LNCaP clone FGC (cell line): ENCODE results near the gene OR2H2.

Source experiments
- DNase-seq: peaks from one replicate; pipeline ENCODE4 v3.0.0-alpha.2; 2011; ENCODE audit warnings: low read depth
- H3K4me3 ChIP-seq: 2 replicates; pipeline ENCODE4 v1.5.1; 2011; ENCODE audit warnings: mild to moderate bottlenecking, low read depth, low read length, control low read depth
- CTCF ChIP-seq: IDR thresholded peaks from 2 replicates; pipeline ENCODE4 v1.5.1; 2012; ENCODE audit warnings: mild to moderate bottlenecking; ENCODE audit not compliant: control insufficient read depth, insufficient read depth; ENCODE audit errors: extremely low read depth

OR2H2 gene

GRCh38 chr6:29632789-29633533, 48.0 kb downstream of the OR2H2 start, which contains the start of gene GABBR1:
TSS of gene GABBR1 (minus strand) at chr6:29633183. CDS start at chr6:29632385, 798 bp downstream.
- no peak for TF ChIP-seq CTCF
- H3K4me3 ChIP-seq, result peak within 1 kb of the TSS; percentile 66
- peak; percentile 22 for DNase-seq

GRCh38 chr6:29633534-29633905, 48.6 kb downstream of the OR2H2 start:
- TF ChIP-seq CTCF, result no peak
- H3K4me3 ChIP-seq, result peak overlapping the region; percentile 66
- no peak for DNase-seq

- TF ChIP-seq CTCF, result no peak
- no peak overlapping the region for H3K4me3 ChIP-seq
- no peak for DNase-seq
Observed at GRCh38 chr6:29637247-29637646, 52.3 kb downstream of the OR2H2 start.
